Testis (tissue), 3 donors: ENCODE measurements around the gene OR8B4. TPM values are rescaled to one million over a fixed set of nuclear protein-coding genes. Genes with fewer than 3 reads are reported as not detected.

Experiments used
- DNase-seq: peaks from one replicate; pipeline ENCODE4 v3.0.0-alpha.2; 2019
- H3K27ac ChIP-seq, 2 donors: fragments of 200-600 bp; sonication (generic); one replicate each; pipeline ENCODE4 v1.5.1; 2019
- H3K27me3 ChIP-seq: fragments of 200-600 bp; sonication (generic); one replicate; pipeline ENCODE4 v1.5.1; 2019
- H3K36me3 ChIP-seq: fragments of 200-600 bp; sonication (generic); one replicate; pipeline ENCODE4 v1.5.1; 2017; ENCODE audit warnings: low read depth; ENCODE audit errors: missing control alignments
- H3K4me1 ChIP-seq: fragments of 200-600 bp; sonication (generic); one replicate; pipeline ENCODE4 v1.5.1; 2019
- H3K4me3 ChIP-seq, 2 donors: fragments of 200-600 bp; sonication (generic); one replicate each; pipeline ENCODE4 v1.5.1; 2017 to 2019
- H3K9me3 ChIP-seq: fragments of 200-600 bp; sonication (generic); one replicate; pipeline ENCODE4 v1.5.1; 2017
- POLR2A ChIP-seq: fragments of 450-650 bp; IDR thresholded peaks from one replicate; pipeline ENCODE4 v1.6.1; 2017; ENCODE audit warnings: antibody characterized with exemption, mild to moderate bottlenecking, moderate library complexity
- WGBS, 2 donors: methylation state at CpG; one replicate each; pipeline ENCODE4 v1.1.5; 2018; 5-methylcytosine and 5-hydroxymethylcytosine counted together
- intact Hi-C: fragments of 100-400 bp; cut with DNase I; formaldehyde crosslinking; loops from one replicate; pipeline ENCODE4 v1.15.1; 2023; ENCODE audit warnings: low total_unique reads
- polyA plus RNA-seq: library from polyadenylated mRNA; stranded (reverse); fragments of 350-450 nt; fragmentation: Illumina TruSeq; extraction: RNeasy Lipid Tissue Mini Kit (QIAGEN cat#74804); gene quantifications from one replicate; pipeline ENCODE4 v1.2.3, GENCODE V29; 2014; ENCODE audit warnings: low read depth, low replicate concordance; ENCODE audit not compliant: insufficient read depth
- total RNA-seq, 2 donors: library from RNA; depleted of rRNA; stranded (reverse); fragments of >200 nt; gene quantifications; one replicate each; pipeline ENCODE4 v1.2.3, GENCODE V29; 2016
- TF ChIP-seq, protein P1 (sequence below), 3 experiments: fragments of 450-650 bp in 2 of 3; fragments of 200-600 bp in 1 of 3; sonication (generic) in 1 of 3; IDR thresholded peaks; one replicate each; pipeline ENCODE4 v1.5.1; 2016 to 2019; ENCODE audit warnings: antibody characterized with exemption in 3 of 3, mild to moderate bottlenecking in 2 of 3, moderate library complexity in 1 of 3

Gene OR8B4
- total and polyA plus RNA-seq, 3 donors from 2014 or later, result not detected

DNA sequence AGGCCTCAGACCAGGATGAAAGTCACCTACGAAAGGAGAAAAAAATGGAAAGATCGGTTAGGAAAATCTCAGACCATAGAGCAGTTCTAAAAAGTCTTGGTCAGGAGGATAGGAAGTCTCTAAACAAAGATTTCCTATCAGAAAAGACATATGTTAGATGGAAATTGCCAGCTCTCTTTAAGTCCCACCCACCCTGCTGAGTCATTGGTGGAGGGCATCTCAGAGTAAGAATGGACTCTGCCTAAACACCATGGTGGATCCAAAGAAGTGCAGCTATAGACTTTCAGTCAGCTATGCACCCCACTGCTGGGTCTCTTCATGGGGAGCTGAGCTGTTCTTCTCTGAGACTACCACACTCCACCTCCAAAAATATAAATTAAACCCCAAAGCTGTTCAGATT lies 44.1 kb downstream of the OR8B4 start:
- intact Hi-C loops, result no loop called here
- Histone ChIP-seq H3K36me3 (no peaks in the 10 kb centered on the region), H3K4me3 (no peak overlapping the region), H3K27me3 (no peaks in the 10 kb centered on the region), H3K9me3 (no peaks in the 10 kb centered on the region), H3K4me1 (no peaks in the 10 kb centered on the region), H3K27ac (no peak overlapping the region)
- no peak for DNase-seq
- 96 to 98% methylated on average over 2 of the region's 2 CpGs for WGBS, 2 donors
- TF ChIP-seq POLR2A, result no peak
- TF ChIP-seq, protein P1, sequence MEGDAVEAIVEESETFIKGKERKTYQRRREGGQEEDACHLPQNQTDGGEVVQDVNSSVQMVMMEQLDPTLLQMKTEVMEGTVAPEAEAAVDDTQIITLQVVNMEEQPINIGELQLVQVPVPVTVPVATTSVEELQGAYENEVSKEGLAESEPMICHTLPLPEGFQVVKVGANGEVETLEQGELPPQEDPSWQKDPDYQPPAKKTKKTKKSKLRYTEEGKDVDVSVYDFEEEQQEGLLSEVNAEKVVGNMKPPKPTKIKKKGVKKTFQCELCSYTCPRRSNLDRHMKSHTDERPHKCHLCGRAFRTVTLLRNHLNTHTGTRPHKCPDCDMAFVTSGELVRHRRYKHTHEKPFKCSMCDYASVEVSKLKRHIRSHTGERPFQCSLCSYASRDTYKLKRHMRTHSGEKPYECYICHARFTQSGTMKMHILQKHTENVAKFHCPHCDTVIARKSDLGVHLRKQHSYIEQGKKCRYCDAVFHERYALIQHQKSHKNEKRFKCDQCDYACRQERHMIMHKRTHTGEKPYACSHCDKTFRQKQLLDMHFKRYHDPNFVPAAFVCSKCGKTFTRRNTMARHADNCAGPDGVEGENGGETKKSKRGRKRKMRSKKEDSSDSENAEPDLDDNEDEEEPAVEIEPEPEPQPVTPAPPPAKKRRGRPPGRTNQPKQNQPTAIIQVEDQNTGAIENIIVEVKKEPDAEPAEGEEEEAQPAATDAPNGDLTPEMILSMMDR (IDR thresholded peaks at IDR 0.05), result no peak

DNA sequence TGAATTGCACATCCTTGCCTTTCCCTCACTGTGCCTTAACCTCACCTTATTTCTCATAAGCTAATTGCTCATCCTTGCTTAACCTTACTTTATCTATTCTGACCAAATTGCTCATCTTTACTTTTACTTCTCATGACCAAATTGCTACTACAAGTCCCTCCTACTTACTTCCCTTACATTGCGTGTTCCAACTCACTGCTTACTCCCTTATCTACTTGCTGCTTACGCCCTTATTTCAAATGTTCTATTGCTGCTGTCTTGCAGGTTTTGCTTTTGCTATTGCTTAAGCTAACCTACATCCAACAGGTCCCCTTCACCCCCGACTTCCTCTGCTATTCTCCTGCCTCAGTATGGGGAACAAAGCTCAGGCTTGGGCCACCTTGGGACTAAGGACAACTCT lies 48.4 kb downstream of the OR8B4 start:
- Histone ChIP-seq H3K4me1 (no peaks in the 10 kb centered on the region), H3K4me3 (no peak overlapping the region), H3K9me3 (no peaks in the 10 kb centered on the region), H3K27ac (no peak overlapping the region), H3K27me3 (no peaks in the 10 kb centered on the region), H3K36me3 (no peaks in the 10 kb centered on the region)
- TF ChIP-seq, protein P1 (IDR thresholded peaks at IDR 0.05), result no peak
- TF ChIP-seq POLR2A, result no peak
- intact Hi-C loops, result no loop called here
- DNase-seq, result no peak
- WGBS, 2 donors, result 53 to 62% methylated on average over 3 of the region's 3 CpGs

Other genes starting within 250 kb of the OR8B4 start
- 1 to 10 TPM; 1.5 to 1.6 TPM for gene OR10D3, start 241.5 kb downstream of the OR8B4 start, total RNA-seq
- gene OR10D3, start 241.5 kb downstream of the OR8B4 start, polyA plus RNA-seq, result not detected
- gene OR8G1, start 183.8 kb downstream of the OR8B4 start, total RNA-seq, result 1 to 10 TPM; 1.2 to 2.6 TPM
- 0.29 TPM for gene OR8G1, start 183.8 kb downstream of the OR8B4 start, polyA plus RNA-seq
- 1 to 10 TPM; 2.5 to 4.5 TPM for gene OR8G5, start 168.5 kb downstream of the OR8B4 start, total RNA-seq
- 5.7 TPM for gene OR8G5, start 168.5 kb downstream of the OR8B4 start, polyA plus RNA-seq
- not detected for gene OR8D1, start 110.9 kb downstream of the OR8B4 start, total RNA-seq
- gene OR8D1, start 110.9 kb downstream of the OR8B4 start, polyA plus RNA-seq, result not detected
- not detected for gene OR8D2, start 104.7 kb downstream of the OR8B4 start, total RNA-seq
- gene OR8D2, start 104.7 kb downstream of the OR8B4 start, polyA plus RNA-seq, result not detected
- not detected for gene OR8B2, start 40.4 kb downstream of the OR8B4 start, total RNA-seq
- gene OR8B2, start 40.4 kb downstream of the OR8B4 start, polyA plus RNA-seq, result 1.0 TPM
- gene OR8B3, start 25.8 kb downstream of the OR8B4 start, total RNA-seq, result not detected
- 0.53 TPM for gene OR8B3, start 25.8 kb downstream of the OR8B4 start, polyA plus RNA-seq
- not detected for gene OR8B8, start 20.8 kb upstream of the OR8B4 start, total RNA-seq
- not detected for gene OR8B8, start 20.8 kb upstream of the OR8B4 start, polyA plus RNA-seq
- gene OR8B12, start 118.8 kb upstream of the OR8B4 start, total RNA-seq, result not detected
- not detected for gene OR8B12, start 118.8 kb upstream of the OR8B4 start, polyA plus RNA-seq
- gene OR8A1, start 145.1 kb upstream of the OR8B4 start, total RNA-seq, result under 1 TPM; 0.31 to 0.50 TPM
- 0.29 TPM for gene OR8A1, start 145.1 kb upstream of the OR8B4 start, polyA plus RNA-seq
- gene PANX3, start 186.6 kb upstream of the OR8B4 start, total RNA-seq, result under 1 TPM in 1 of 2 donors, not detected in 1; 0.43 TPM
- gene PANX3, start 186.6 kb upstream of the OR8B4 start, polyA plus RNA-seq, result 0.18 TPM
- gene TBRG1, start 198.0 kb upstream of the OR8B4 start, total RNA-seq, result 10 to 100 TPM; 25.2 to 35.7 TPM
- gene TBRG1, start 198.0 kb upstream of the OR8B4 start, polyA plus RNA-seq, result 38.8 TPM
- 10 to 100 TPM; 14.5 to 16.1 TPM for gene SIAE, start 248.9 kb upstream of the OR8B4 start, total RNA-seq
- gene SIAE, start 248.9 kb upstream of the OR8B4 start, polyA plus RNA-seq, result 15.3 TPM
- 100 to 1,000 TPM in 1 of 2 donors, 10 to 100 TPM in 1; 97.5 to 170 TPM for gene SPA17, start 249.0 kb upstream of the OR8B4 start, total RNA-seq
- 405 TPM for gene SPA17, start 249.0 kb upstream of the OR8B4 start, polyA plus RNA-seq